H9 (cell line): ENCODE measurements around the gene KRTAP6-2. TPM values are rescaled to one million over a fixed set of nuclear protein-coding genes. Genes with fewer than 3 reads are reported as not detected.

Experiments used
- DNase-seq: peaks from one replicate; pipeline ENCODE4 v3.0.0-alpha.2; 2017
- H2AFZ ChIP-seq: one replicate; pipeline ENCODE4 v1.6.1; 2013; ENCODE audit warnings: mild to moderate bottlenecking, low read length, control low read depth, moderate library complexity
- H2AK5ac ChIP-seq: 2 replicates; pipeline ENCODE4 v1.6.1; 2013; ENCODE audit warnings: low read length, control low read depth, mixed read lengths; ENCODE audit not compliant: insufficient read length
- H2BK120ac ChIP-seq: one replicate; pipeline ENCODE4 v1.6.1; 2013; ENCODE audit warnings: low read depth, mild to moderate bottlenecking, low read length, control low read depth, inconsistent platforms; ENCODE audit not compliant: poor library complexity, severe bottlenecking
- H2BK12ac ChIP-seq: 2 replicates; pipeline ENCODE4 v1.6.1; 2013; ENCODE audit warnings: low read length, control low read depth, mixed read lengths, low read depth; ENCODE audit not compliant: insufficient read length
- H2BK15ac ChIP-seq: 2 replicates; pipeline ENCODE4 v1.6.1; 2013; ENCODE audit warnings: low read depth, low read length, control low read depth
- H2BK20ac ChIP-seq: one replicate; pipeline ENCODE4 v1.6.1; 2013; ENCODE audit warnings: low read depth, mild to moderate bottlenecking, low read length, control low read depth, inconsistent platforms; ENCODE audit not compliant: poor library complexity, severe bottlenecking
- H2BK5ac ChIP-seq: 2 replicates; pipeline ENCODE4 v1.6.1; 2013; ENCODE audit warnings: low read length, control low read depth, mixed read lengths; ENCODE audit not compliant: insufficient read length
- H3K14ac ChIP-seq: 2 replicates; pipeline ENCODE4 v1.6.1; 2013; ENCODE audit warnings: low read length, control low read depth; ENCODE audit not compliant: insufficient read depth
- H3K18ac ChIP-seq: 2 replicates; pipeline ENCODE4 v1.6.1; 2013; ENCODE audit warnings: low read depth, mild to moderate bottlenecking, mixed read lengths, low read length, control low read depth; ENCODE audit not compliant: insufficient read length
- H3K23ac ChIP-seq: 2 replicates; pipeline ENCODE4 v1.6.1; 2013; ENCODE audit warnings: low read length, control low read depth, mixed read lengths, low read depth; ENCODE audit not compliant: insufficient read length
- H3K23me2 ChIP-seq: 2 replicates; pipeline ENCODE4 v1.6.1; 2013; ENCODE audit warnings: low read depth, mild to moderate bottlenecking, mixed read lengths, low read length, control low read depth; ENCODE audit not compliant: insufficient read length, poor library complexity, severe bottlenecking
- H3K27ac ChIP-seq: 2 replicates; pipeline ENCODE4 v1.5.1; 2013; ENCODE audit warnings: low read length, control low read depth, mixed read lengths, low read depth; ENCODE audit not compliant: insufficient read length
- H3K27me3 ChIP-seq: 2 replicates; pipeline ENCODE4 v1.6.1; 2013; ENCODE audit warnings: low read length, control low read depth, inconsistent platforms; ENCODE audit not compliant: insufficient read depth
- H3K4ac ChIP-seq: 2 replicates; pipeline ENCODE4 v1.6.1; 2013; ENCODE audit warnings: low read depth, mild to moderate bottlenecking, control low read depth, inconsistent platforms, low read length, moderate library complexity
- H3K4me1 ChIP-seq: 2 replicates; pipeline ENCODE4 v1.6.1; 2013; ENCODE audit warnings: low read length, control low read depth, inconsistent platforms; ENCODE audit not compliant: insufficient read depth
- H3K4me2 ChIP-seq: 2 replicates; pipeline ENCODE4 v1.6.1; 2013; ENCODE audit warnings: low read length, control low read depth, mixed read lengths; ENCODE audit not compliant: insufficient read length, insufficient read depth
- H3K56ac ChIP-seq: 2 replicates; pipeline ENCODE4 v1.6.1; 2013; ENCODE audit warnings: low read depth, mild to moderate bottlenecking, mixed read lengths, low read length, control low read depth; ENCODE audit not compliant: insufficient read length
- H3K79me1 ChIP-seq: 2 replicates; pipeline ENCODE4 v1.6.1; 2013; ENCODE audit warnings: low read depth, mild to moderate bottlenecking, moderate library complexity, low read length, control low read depth, inconsistent platforms; ENCODE audit not compliant: insufficient read depth, poor library complexity, severe bottlenecking
- H3K79me2 ChIP-seq: 2 replicates; pipeline ENCODE4 v1.6.1; 2013; ENCODE audit warnings: low read length, control low read depth, inconsistent platforms; ENCODE audit not compliant: insufficient read depth
- H3K9ac ChIP-seq: 2 replicates; pipeline ENCODE4 v1.6.1; 2013; ENCODE audit warnings: low read length, control low read depth, mixed read lengths; ENCODE audit not compliant: insufficient read length; ENCODE audit errors: extremely low read depth
- H3K9me3 ChIP-seq: one replicate; pipeline ENCODE4 v1.6.1; 2013; ENCODE audit warnings: low read depth, low read length, inconsistent platforms; ENCODE audit not compliant: control insufficient read depth
- H3T11ph ChIP-seq: one replicate; pipeline ENCODE4 v1.6.1; 2013; ENCODE audit warnings: mild to moderate bottlenecking, low read length, control low read depth, inconsistent platforms
- H4K20me1 ChIP-seq: one replicate; pipeline ENCODE4 v1.6.1; 2013; ENCODE audit not compliant: control insufficient read depth, insufficient read length, insufficient read depth
- H4K5ac ChIP-seq: 2 replicates; pipeline ENCODE4 v1.6.1; 2013; ENCODE audit warnings: low read depth, mild to moderate bottlenecking, mixed read lengths, low read length, control low read depth; ENCODE audit not compliant: insufficient read length
- H4K8ac ChIP-seq: replicated peaks from 2 replicates; pipeline ENCODE4 v1.6.1; 2013; ENCODE audit warnings: low read length, control low read depth, mixed read lengths, low read depth; ENCODE audit not compliant: insufficient read length
- H4K91ac ChIP-seq: 2 replicates; pipeline ENCODE4 v1.6.1; 2013; ENCODE audit warnings: low read depth, mild to moderate bottlenecking, moderate library complexity, mixed read lengths, low read length, control low read depth; ENCODE audit not compliant: insufficient read length
- H3K27ac Mint-ChIP-seq, 3 experiments: 2 replicates in 2 of 3; 3 replicates in 1 of 3; pipeline ENCODE4 v1.8.0; 2020 to 2021; ENCODE audit warnings: mixed read lengths in 3 of 3, mild to moderate bottlenecking in 1 of 3, moderate library complexity in 1 of 3
- H3K27me3 Mint-ChIP-seq: 2 replicates; pipeline ENCODE4 v1.8.0; 2021; ENCODE audit warnings: low read depth, mild to moderate bottlenecking, moderate library complexity, mixed read lengths
- H3K36me3 Mint-ChIP-seq, 3 experiments: 2 replicates in 2 of 3; 3 replicates in 1 of 3; pipeline ENCODE4 v1.8.0; 2020 to 2021; ENCODE audit warnings: low read depth in 3 of 3, mixed read lengths in 3 of 3; ENCODE audit not compliant: insufficient read depth in 1 of 3
- H3K4me1 Mint-ChIP-seq, 2 experiments: 2 replicates each; pipeline ENCODE4 v1.8.0; 2020; ENCODE audit warnings: mixed read lengths in 2 of 2
- H3K4me3 Mint-ChIP-seq, 2 experiments: 2 replicates in 1 of 2; 3 replicates in 1 of 2; pipeline ENCODE4 v1.8.0; 2020 to 2021; ENCODE audit warnings: mild to moderate bottlenecking in 2 of 2, mixed read lengths in 2 of 2, moderate library complexity in 1 of 2
- H3K9me3 Mint-ChIP-seq, 2 experiments: 2 replicates in 1 of 2; 3 replicates in 1 of 2; pipeline ENCODE4 v1.8.0; 2020; ENCODE audit warnings: mild to moderate bottlenecking in 2 of 2, mixed read lengths in 2 of 2, moderate library complexity in 1 of 2
- WGBS: extraction: QIAGEN DNeasy Blood & Tissue Kit; methylation state at CpG from one replicate; pipeline ENCODE4 v1.1.7; 2013; ENCODE audit warnings: missing lambda C conversion rate, low lambda C conversion rate, mixed read lengths; ENCODE audit not compliant: insufficient read length; ENCODE audit errors: extremely low coverage; 5-methylcytosine and 5-hydroxymethylcytosine counted together
- total RNA-seq: library from RNA; stranded (reverse); gene quantifications from 2 replicates; pipeline ENCODE4 v1.2.1, GENCODE V29; 2021
- TF ChIP-seq, protein P1 (sequence below): fragments of 200-600 bp; sonication (generic); conservative IDR thresholded peaks from 3 replicates; pipeline ENCODE4 v1.8.0; 2021; ENCODE audit warnings: antibody characterized with exemption, mild to moderate bottlenecking

Gene KRTAP6-2
- total RNA-seq, 1 experiment from 2014 or later, result not detected

DNA sequence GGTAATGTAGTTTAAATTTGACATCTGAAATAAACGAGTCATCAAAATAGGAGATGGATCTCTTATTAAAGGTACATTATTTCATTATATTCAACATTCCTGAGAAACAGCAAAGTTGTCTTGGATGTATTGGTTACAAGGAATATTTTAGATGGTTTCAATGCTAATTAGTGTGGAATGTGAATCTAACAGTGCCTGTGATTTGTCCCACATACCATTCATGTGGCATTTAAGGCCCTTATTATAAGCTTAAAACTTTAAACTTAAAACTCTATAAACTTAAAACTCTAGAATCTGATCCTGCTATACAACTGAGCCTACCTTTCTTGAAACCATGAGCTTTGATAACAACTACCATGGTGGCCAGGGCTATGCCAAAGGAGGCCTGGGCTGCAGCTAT, 2.1 kb upstream of the KRTAP6-2 start, which contains the start of gene KRTAP22-1:
KRTAP22-1 (plus strand) TSS at position 301 of the 400 bp plus-strand sequence.
- H3K18ac ChIP-seq, result no peak within 1 kb of the TSS
- H3K23ac ChIP-seq, result no peak within 1 kb of the TSS
- no peak within 1 kb of the TSS for H2BK20ac ChIP-seq
- H3K4me2 ChIP-seq, result no peak within 1 kb of the TSS
- no peak within 1 kb of the TSS for H2AFZ ChIP-seq
- H3K9ac ChIP-seq, result no peak within 1 kb of the TSS
- H3K4me3 Mint-ChIP-seq, result no peak within 1 kb of the TSS
- H2BK15ac ChIP-seq, result no peak within 1 kb of the TSS
- no peak within 1 kb of the TSS for H2BK12ac ChIP-seq
- no peak within 1 kb of the TSS for H3K27ac ChIP-seq
- no peaks in the 10 kb centered on the region for H3K79me2 ChIP-seq
- H3K4me1 Mint-ChIP-seq, result no peaks in the 10 kb centered on the region
- H3K9me3 ChIP-seq, result no peaks in the 10 kb centered on the region
- H3K23me2 ChIP-seq, result no peaks in the 10 kb centered on the region
- H3K36me3 Mint-ChIP-seq, result peaks cover 0 to 18% (median 0%) of the 10 kb centered on the region in 3 experiments; a peak in 2 of 7 replicates
- H3K4me1 ChIP-seq, result no peaks in the 10 kb centered on the region
- H3K56ac ChIP-seq, result no peak within 1 kb of the TSS
- no peak within 1 kb of the TSS for H2BK120ac ChIP-seq
- H3K27me3 ChIP-seq, result no peaks in the 10 kb centered on the region
- no peak within 1 kb of the TSS for H2AK5ac ChIP-seq
- TF ChIP-seq, protein P1, sequence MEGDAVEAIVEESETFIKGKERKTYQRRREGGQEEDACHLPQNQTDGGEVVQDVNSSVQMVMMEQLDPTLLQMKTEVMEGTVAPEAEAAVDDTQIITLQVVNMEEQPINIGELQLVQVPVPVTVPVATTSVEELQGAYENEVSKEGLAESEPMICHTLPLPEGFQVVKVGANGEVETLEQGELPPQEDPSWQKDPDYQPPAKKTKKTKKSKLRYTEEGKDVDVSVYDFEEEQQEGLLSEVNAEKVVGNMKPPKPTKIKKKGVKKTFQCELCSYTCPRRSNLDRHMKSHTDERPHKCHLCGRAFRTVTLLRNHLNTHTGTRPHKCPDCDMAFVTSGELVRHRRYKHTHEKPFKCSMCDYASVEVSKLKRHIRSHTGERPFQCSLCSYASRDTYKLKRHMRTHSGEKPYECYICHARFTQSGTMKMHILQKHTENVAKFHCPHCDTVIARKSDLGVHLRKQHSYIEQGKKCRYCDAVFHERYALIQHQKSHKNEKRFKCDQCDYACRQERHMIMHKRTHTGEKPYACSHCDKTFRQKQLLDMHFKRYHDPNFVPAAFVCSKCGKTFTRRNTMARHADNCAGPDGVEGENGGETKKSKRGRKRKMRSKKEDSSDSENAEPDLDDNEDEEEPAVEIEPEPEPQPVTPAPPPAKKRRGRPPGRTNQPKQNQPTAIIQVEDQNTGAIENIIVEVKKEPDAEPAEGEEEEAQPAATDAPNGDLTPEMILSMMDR, result no peak
- no peak within 1 kb of the TSS for H4K91ac ChIP-seq
- no peak within 1 kb of the TSS for H4K5ac ChIP-seq
- no peak within 1 kb of the TSS for H3T11ph ChIP-seq
- H4K8ac ChIP-seq, result no peak within 1 kb of the TSS
- H3K79me1 ChIP-seq, result no peaks in the 10 kb centered on the region
- H3K27me3 Mint-ChIP-seq, result no peaks in the 10 kb centered on the region
- no peaks in the 10 kb centered on the region for H4K20me1 ChIP-seq
- no peak for DNase-seq
- H3K27ac Mint-ChIP-seq, result no peak within 1 kb of the TSS; a peak in 1 of 7 replicates
- no peak within 1 kb of the TSS for H3K14ac ChIP-seq
- H3K9me3 Mint-ChIP-seq, result peaks cover 0 to 25% of the 10 kb centered on the region in 2 experiments; a peak in 2 of 5 replicates
- no CpG with 5 or more reads among the region's 1 CpG for WGBS
- no peak within 1 kb of the TSS for H3K4ac ChIP-seq
- H2BK5ac ChIP-seq, result no peak within 1 kb of the TSS
